COLO829 (cell line): Measurements from ENCODE around the gene GRID2.

Experiments
- DNase-seq: peaks from one replicate; pipeline ENCODE4 v3.0.0; 2012; ENCODE audit warnings: low spot score

GRID2 gene

DNA sequence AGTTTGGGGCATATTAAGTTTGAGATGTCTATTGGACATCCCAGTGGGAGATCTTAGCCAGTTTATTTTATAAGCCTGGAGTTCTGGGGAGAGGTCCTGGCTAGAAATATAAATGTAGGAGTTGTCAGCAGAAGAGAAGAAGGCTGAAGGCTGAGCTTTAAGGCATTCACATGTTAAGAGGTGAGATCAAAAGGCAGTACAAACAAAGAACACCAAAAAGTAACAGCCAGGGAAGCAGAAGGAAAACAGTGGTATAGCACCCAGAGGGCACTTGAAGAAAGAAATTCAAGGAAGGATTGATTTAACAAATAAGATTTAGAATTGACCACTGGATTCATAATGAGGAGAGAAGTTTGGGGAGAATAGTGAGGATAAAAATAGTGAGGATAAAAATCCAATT is 1383.5 kb downstream of the GRID2 start:
- DNase-seq, result no peak

- DNase-seq, result no peak
These were observed 1385.2 kb downstream of the GRID2 start for GRCh38 chr4:93688978-93689377.

- peak; percentile 73 for DNase-seq
These were observed 1389.4 kb downstream of the GRID2 start for GRCh38 chr4:93693141-93693540.

- DNase-seq, result no peak
These were observed 1394.9 kb downstream of the GRID2 start for GRCh38 chr4:93698686-93699085.

- DNase-seq, result no peak
These were observed 1396.8 kb downstream of the GRID2 start for GRCh38 chr4:93700571-93700970.

DNA sequence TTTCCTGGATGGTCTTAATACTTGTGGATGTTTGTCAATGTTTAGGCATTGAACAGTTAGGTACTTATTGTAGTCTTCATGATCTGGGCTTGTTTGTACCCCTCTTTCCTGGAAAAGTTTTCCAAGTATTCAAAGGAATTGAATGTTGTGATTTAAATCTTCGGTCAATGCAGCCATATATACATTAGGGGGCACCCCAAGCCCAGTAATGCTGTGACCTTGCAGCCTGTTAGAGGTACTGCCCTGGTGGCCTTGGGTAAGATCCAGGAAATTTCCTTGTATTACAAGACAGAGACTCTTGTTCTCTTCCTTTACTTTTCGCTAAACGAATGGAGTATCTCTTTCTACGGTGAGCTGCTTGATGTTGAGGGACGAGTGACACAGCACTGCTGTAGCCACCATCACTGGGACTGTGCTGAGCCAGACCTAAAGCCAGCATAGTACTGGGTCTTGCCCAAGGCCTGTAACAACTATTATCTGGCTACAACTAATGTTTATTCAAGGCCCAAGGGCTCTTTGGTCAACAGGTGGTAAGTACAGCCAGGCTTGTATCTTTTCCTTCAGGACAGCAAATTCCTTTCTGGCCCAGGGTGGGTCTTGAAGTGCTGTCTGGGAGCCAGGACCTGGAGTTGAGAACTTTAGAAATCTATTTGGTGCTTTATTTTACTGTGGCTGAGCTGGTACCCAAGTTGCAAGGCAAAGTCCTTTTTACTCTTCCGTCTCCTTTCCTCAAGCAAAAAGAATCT is 1406.5 kb downstream of the GRID2 start:
- DNase-seq, result no peak

DNA sequence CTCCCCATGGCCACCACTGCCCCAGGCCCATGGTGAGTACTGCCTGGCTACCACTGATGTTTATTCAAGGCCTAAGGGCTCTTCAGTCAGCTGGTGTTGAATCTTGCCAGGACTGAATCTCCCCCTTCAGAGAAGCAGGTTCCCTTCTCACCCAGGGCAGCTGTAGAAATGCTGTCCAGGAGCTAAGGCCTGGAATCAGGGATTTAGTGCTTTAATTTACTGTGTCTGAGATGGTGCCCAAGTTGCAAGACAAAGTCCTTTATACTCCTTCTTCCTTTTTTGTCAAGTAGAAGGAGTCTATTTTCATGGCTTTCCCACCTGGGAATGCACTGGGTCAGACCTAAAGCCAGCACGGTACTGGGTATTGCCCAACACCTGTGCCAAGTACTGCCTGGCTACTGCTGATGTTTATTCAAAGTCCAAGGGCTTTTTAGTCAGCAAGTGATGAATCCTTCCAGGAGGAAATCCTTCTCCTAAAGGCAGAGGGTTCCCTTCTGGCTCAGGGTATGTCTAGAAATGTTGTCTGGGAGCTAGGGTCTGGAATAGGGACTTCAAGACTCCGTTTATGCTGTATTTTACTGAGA is 1407.2 kb downstream of the GRID2 start:
- DNase-seq, result no peak

- DNase-seq, result no peak
These were observed 1414.5 kb downstream of the GRID2 start for GRCh38 chr4:93718233-93718632.

- no peak for DNase-seq
These were observed 1415.8 kb downstream of the GRID2 start for GRCh38 chr4:93719552-93719951.

GRCh38 chr4:93722446-93722845 is 1418.7 kb downstream of the GRID2 start:
- no peak for DNase-seq

DNA sequence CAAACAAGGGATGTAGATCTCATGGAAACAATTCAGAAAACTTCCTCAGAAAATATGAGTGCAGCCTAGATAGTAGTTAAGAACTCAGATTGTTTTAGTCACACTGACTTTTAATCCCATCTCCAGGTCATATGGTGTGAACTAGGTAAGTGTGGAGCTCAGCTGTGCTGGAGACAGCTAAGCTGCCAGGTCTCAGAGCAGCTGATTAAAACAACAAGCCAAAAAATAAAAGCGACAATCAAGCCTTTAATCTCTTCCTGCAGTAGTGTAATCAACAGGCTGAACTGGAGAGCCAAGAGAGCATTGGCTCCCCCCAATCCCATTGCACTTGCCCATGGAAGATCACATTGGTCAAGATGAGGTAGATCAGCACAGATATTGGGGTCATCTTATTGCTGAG is 1426.5 kb downstream of the GRID2 start:
- DNase-seq, result no peak

GRCh38 chr4:93730760-93731159 is 1427.0 kb downstream of the GRID2 start:
- DNase-seq, result no peak

DNA sequence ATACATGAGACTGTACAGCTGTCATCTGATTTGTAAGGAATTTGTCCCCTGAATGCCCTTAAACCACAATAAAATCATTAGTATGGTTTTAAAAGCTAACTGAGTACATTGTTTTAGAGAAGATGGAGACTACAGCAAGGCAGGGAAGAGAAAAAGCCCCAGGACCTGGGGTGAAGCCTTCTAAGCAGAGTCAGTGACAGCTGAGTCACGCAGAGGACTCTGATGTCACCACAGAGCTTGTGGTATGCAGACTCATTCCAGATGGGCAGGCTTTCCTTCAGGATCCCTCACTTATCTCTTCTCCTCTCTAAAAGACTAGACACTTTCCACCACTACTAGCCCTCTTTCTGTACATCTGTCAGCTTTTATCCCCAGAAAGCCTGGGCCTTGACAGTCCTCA is 1427.7 kb downstream of the GRID2 start:
- no peak for DNase-seq

- DNase-seq, result no peak
These were observed 1428.7 kb downstream of the GRID2 start for GRCh38 chr4:93732509-93732908.

DNA sequence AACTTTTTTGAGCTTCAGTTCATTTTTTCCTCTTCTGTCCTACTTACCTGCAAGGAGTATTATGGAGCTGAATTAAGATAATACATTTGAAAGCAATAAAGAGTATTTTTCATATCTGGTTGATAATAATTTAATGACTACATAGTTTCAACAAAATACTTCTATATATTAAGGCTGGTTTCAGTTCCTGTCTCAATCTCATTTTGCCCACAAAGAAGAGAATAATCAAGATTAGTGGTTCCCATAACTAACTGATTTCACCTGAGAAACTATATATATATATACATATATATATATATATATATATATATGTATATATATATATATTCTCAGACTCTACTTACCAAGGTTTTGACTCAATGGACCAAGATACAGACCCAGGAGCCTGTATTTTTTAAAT is 1437.1 kb downstream of the GRID2 start:
- no peak for DNase-seq

DNA sequence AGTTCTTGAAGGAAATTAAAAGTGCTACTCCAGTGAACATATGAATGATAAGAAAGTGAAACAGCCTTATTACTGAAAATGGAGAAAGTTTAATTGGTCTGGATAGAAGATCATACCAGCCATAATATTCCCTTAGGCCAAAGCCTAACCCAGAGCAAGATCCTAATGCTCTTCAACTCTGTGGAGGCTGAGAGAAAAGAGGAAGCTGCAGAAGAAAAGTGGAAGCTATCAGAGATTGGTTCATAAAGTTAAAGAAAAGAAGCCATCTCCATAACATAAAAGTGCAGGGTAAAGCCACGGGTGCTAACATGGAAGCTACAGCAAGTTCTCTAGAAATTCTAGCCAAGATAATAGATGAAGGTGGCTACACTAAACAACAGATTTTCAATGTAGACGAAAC is 1439.3 kb downstream of the GRID2 start:
- no peak for DNase-seq

GRCh38 chr4:93743635-93744034 is 1439.9 kb downstream of the GRID2 start:
- DNase-seq, result no peak

- DNase-seq, result no peak
These were observed 1441.2 kb downstream of the GRID2 start for GRCh38 chr4:93744961-93745360.

- no peak for DNase-seq
These were observed 1442.3 kb downstream of the GRID2 start for GRCh38 chr4:93746031-93746430.

DNA sequence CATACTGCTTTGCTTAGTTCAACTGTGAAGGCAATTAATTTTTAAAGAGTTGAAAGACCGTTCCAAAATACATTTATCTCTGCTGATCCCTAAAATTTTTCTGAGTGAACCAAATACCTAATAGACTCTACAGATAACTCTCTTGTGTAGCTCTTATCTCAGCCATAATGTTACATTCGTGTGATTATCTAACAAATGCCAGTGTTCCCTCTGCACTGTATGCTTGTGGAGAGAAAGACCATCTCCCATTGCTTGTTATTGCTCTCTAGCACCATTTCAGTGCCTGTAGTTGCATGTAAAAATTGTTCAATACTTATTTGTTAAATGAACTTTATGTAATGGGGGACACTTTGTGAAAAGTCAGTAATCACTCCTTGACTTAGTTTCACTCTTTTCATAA is 1443.5 kb downstream of the GRID2 start:
- DNase-seq, result no peak

DNA sequence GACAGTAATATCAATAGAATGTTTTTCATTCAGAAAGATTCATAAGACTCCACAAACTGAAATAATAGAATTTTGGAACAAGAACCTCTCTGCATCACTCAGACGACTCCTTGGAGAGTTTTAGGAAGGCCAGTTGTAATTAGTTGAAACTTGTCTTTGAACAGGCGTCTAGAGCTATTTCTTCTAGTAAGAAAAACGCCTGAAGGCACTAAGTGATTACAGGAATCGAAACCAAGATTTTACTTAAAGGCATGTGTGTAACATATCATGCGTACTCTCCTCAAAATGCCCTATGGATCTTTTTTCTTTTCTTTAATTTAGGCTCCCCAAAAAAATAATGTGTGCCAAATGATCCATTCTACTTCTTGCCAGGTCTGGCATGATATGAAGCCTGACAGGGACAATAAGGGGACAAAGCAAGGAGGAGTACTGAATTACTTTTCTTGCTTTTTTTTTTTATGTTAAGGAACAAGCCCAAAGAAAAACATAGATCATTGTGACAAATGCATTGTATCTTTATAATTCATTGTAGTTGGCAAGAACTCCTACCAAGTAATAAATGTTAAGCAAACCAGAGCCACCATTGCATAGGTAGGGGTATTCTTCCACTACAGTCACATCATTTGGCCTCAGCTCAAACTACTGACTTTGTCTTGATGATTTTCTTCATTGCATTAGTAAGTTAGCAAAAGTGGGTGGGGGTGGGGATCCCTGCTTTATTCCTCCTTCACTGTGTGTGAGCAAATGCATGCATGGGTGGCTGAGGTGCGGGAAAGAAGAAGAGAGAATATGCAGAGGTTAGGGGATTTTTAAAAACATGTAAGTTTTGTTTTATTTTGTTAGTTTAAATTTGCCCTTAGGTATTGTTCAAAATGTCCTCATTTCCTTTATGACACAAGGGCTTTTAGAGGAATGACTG is 1444.9 kb downstream of the GRID2 start:
- DNase-seq, result peak; percentile 18

- peak; percentile 35 for DNase-seq
These were observed 1445.6 kb downstream of the GRID2 start for GRCh38 chr4:93749292-93749761.

DNA sequence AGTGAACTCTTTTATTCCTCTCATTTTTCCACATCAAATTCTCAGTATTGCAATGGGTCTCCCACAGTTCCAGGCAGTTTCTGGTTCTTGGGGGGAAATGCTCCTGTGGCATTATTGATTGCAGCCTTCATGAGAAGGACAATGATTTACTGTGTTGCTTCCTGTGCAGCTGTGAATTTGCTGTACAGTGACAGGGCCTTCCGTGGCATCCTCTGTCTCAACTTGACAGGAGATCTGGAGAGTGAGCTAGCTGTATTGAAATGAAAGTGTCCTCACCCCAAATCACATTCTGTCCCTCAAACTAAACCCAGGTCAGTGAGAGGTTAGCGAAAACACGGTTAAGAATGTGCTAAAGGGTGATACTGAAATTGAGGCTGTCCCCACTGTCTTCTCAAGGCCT is 1447.6 kb downstream of the GRID2 start:
- no peak for DNase-seq
